ENCODE results near the gene IGSF21.

IGSF21 gene

GRCh38 chr1:18145851-18146618 lies 38.4 kb downstream of the IGSF21 start:
- H3K36me3 ChIP-seq (ENCODE audit: insufficient read depth) = no peaks in the 10 kb centered on the region
- peaks cover 3% of the 10 kb centered on the region; the same call in 1 of the 2 replicates for H3K27me3 ChIP-seq (ENCODE audit: insufficient read depth, low read depth)
- no peak overlapping the region for H3K27ac ChIP-seq
- no peak overlapping the region for H3K9ac ChIP-seq
- H3K4me3 ChIP-seq (IDR thresholded peaks at IDR 0.05; ENCODE audit: insufficient read depth, low read depth, low read length) = no peak overlapping the region
- no peak overlapping the region for H3K4me2 ChIP-seq
- H4K20me1 ChIP-seq (ENCODE audit: insufficient read depth) = no peaks in the 10 kb centered on the region
- no peak overlapping the region for H2AFZ ChIP-seq (ENCODE audit: low read depth)
- H3K4me1 ChIP-seq (ENCODE audit: low read depth, poor library complexity, severe bottlenecking) = no peaks in the 10 kb centered on the region
- H3K79me2 ChIP-seq (ENCODE audit: insufficient read depth, low read depth) = no peaks in the 10 kb centered on the region
- TF ChIP-seq CTCF (conservative IDR thresholded peaks at IDR 0.05; ENCODE audit: low read depth, low read length) = no peak

DNA sequence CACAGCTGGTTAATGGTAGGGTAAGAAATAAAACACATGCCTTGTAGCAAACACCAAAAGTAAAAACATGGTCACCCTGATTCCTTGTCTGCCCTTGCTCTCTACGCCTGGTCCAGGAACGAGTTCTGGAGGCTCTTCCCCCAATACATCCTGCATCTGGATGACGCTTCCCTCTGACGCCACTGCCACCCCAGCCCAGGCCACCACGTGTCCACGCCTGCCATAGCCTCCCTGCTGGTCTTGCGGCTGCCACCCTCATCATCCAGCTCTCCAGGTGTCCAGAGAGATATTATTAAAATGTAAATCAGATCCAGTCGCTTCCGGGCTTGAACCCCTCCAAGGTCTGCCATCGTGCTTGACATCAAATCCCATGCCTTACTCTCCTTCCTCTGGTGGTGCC lies 39.3 kb downstream of the IGSF21 start:
- Histone ChIP-seq H3K36me3 (ENCODE audit: insufficient read depth) (no peaks in the 10 kb centered on the region), H3K4me1 (ENCODE audit: low read depth, poor library complexity, severe bottlenecking) (no peaks in the 10 kb centered on the region), H3K4me2 (no peak overlapping the region), H3K9ac (no peak overlapping the region), H3K4me3 (IDR thresholded peaks at IDR 0.05; ENCODE audit: insufficient read depth, low read depth, low read length) (no peak overlapping the region), H3K27me3 (ENCODE audit: insufficient read depth, low read depth) (peaks cover 3% of the 10 kb centered on the region; the same call in 1 of the 2 replicates), H3K79me2 (ENCODE audit: insufficient read depth, low read depth) (no peaks in the 10 kb centered on the region), H4K20me1 (ENCODE audit: insufficient read depth) (no peaks in the 10 kb centered on the region), H2AFZ (ENCODE audit: low read depth) (no peak overlapping the region), H3K27ac (no peak overlapping the region)
- no peak for TF ChIP-seq CTCF (conservative IDR thresholded peaks at IDR 0.05; ENCODE audit: low read depth, low read length)

GRCh38 chr1:18147672-18148071 lies 40.1 kb downstream of the IGSF21 start:
- Histone ChIP-seq H4K20me1 (ENCODE audit: insufficient read depth) (no peaks in the 10 kb centered on the region), H3K9ac (no peak overlapping the region), H3K4me2 (no peak overlapping the region), H3K79me2 (ENCODE audit: insufficient read depth, low read depth) (no peaks in the 10 kb centered on the region), H3K4me3 (IDR thresholded peaks at IDR 0.05; ENCODE audit: insufficient read depth, low read depth, low read length) (no peak overlapping the region), H3K36me3 (ENCODE audit: insufficient read depth) (no peaks in the 10 kb centered on the region), H2AFZ (ENCODE audit: low read depth) (no peak overlapping the region), H3K27me3 (ENCODE audit: insufficient read depth, low read depth) (peaks cover 3% of the 10 kb centered on the region; the same call in 1 of the 2 replicates), H3K27ac (no peak overlapping the region), H3K4me1 (ENCODE audit: low read depth, poor library complexity, severe bottlenecking) (no peaks in the 10 kb centered on the region)
- no peak for TF ChIP-seq CTCF (conservative IDR thresholded peaks at IDR 0.05; ENCODE audit: low read depth, low read length)

DNA sequence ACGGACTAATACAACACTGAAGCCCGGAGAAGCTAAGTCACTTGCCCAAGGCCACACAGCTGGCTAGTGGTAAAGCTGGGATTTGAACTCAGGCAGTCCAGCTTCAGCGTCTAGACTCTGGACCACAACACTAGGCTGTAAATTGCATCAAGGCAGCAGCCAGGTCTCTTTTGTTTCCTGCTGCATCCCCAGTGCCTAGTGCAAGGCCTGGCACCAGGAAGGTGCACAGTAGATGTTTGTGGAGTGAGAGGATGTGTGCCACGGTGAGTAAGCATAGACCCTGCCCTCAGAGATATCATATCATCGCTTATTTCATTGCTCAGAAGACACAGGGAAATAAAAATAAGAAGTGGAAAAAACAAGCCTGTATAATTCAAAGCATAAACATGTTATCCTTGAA lies 40.9 kb downstream of the IGSF21 start:
- Histone ChIP-seq H3K79me2 (ENCODE audit: insufficient read depth, low read depth) (no peaks in the 10 kb centered on the region), H3K27ac (no peak overlapping the region), H3K4me1 (ENCODE audit: low read depth, poor library complexity, severe bottlenecking) (no peaks in the 10 kb centered on the region), H4K20me1 (ENCODE audit: insufficient read depth) (no peaks in the 10 kb centered on the region), H2AFZ (ENCODE audit: low read depth) (no peak overlapping the region), H3K4me2 (no peak overlapping the region), H3K9ac (no peak overlapping the region), H3K36me3 (ENCODE audit: insufficient read depth) (no peaks in the 10 kb centered on the region), H3K4me3 (IDR thresholded peaks at IDR 0.05; ENCODE audit: insufficient read depth, low read depth, low read length) (no peak overlapping the region), H3K27me3 (ENCODE audit: insufficient read depth, low read depth) (peaks cover 3% of the 10 kb centered on the region; the same call in 1 of the 2 replicates)
- TF ChIP-seq CTCF (conservative IDR thresholded peaks at IDR 0.05; ENCODE audit: low read depth, low read length) = no peak
